Esophagus muscularis mucosa (tissue), 4 donors: ENCODE measurements around the gene UBE2N.

Source experiments
- EP300 ChIP-seq: sonication (generic); formaldehyde crosslinking; IDR thresholded peaks from one replicate; pipeline ENCODE4 v1.6.1; 2017; ENCODE audit warnings: antibody characterized with exemption
- POLR2A ChIP-seq: fragments of 450-650 bp; IDR thresholded peaks from one replicate; pipeline ENCODE4 v1.6.1; 2017; ENCODE audit warnings: antibody characterized with exemption, moderate library complexity, mild to moderate bottlenecking, low read depth
- POLR2AphosphoS5 ChIP-seq, 2 donors: sonication (generic); formaldehyde crosslinking; IDR thresholded peaks; one replicate each; pipeline ENCODE4 v1.6.1; 2017; ENCODE audit warnings: antibody characterized with exemption in 2 of 2
- TF ChIP-seq, protein P1 (sequence below), 3 experiments: fragments of 200-600 bp in 2 of 3; fragments of 450-650 bp in 1 of 3; sonication (generic) in 2 of 3; IDR thresholded peaks; one replicate each; pipeline ENCODE4 v1.5.1; 2017 to 2019; ENCODE audit warnings: antibody characterized with exemption in 3 of 3, mild to moderate bottlenecking in 2 of 3, moderate library complexity in 1 of 3

DNA sequence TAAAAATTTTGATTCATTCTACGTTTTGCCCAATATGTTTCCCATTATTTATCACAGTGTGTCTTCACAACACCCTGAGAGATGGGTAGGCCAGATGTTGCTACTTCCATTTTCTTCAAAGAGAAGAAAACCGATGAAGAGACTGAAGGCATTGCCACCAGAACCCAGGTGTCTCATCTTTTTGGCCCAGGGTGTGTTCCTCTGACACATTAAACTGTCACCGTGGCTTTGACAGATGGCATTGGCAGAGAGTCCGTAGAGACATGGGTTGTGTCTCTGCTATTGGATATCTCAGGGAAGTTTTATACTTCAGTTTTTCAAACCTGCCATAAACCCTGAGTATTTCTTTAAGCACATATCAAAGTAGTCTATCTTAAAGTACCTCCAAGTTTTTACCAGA, 75.3 kb downstream of the UBE2N start:
- TF ChIP-seq POLR2A (no peak), EP300 (no peak), POLR2AphosphoS5 (IDR thresholded peaks at IDR 0.05) (no peak)
- TF ChIP-seq, protein P1, sequence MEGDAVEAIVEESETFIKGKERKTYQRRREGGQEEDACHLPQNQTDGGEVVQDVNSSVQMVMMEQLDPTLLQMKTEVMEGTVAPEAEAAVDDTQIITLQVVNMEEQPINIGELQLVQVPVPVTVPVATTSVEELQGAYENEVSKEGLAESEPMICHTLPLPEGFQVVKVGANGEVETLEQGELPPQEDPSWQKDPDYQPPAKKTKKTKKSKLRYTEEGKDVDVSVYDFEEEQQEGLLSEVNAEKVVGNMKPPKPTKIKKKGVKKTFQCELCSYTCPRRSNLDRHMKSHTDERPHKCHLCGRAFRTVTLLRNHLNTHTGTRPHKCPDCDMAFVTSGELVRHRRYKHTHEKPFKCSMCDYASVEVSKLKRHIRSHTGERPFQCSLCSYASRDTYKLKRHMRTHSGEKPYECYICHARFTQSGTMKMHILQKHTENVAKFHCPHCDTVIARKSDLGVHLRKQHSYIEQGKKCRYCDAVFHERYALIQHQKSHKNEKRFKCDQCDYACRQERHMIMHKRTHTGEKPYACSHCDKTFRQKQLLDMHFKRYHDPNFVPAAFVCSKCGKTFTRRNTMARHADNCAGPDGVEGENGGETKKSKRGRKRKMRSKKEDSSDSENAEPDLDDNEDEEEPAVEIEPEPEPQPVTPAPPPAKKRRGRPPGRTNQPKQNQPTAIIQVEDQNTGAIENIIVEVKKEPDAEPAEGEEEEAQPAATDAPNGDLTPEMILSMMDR (IDR thresholded peaks at IDR 0.05), result no peak
